Suprapubic skin (tissue), 4 donors: Measurements from ENCODE around the gene DZIP1. TPM values are rescaled to one million over a fixed set of nuclear protein-coding genes. Genes with fewer than 3 reads are reported as not detected.

ENCODE experiments used
- DNase-seq, 2 donors: peaks; one replicate each; pipeline ENCODE4 v3.0.0-alpha.2; 2019; ENCODE audit warnings: low spot score in 2 of 2
- H3K27ac ChIP-seq: fragments of 200-600 bp; sonication (generic); one replicate; pipeline ENCODE4 v1.5.1; 2019
- H3K27me3 ChIP-seq: fragments of 200-600 bp; sonication (generic); one replicate; pipeline ENCODE4 v1.5.1; 2019
- H3K36me3 ChIP-seq: fragments of 200-600 bp; sonication (generic); one replicate; pipeline ENCODE4 v1.5.1; 2019
- H3K4me1 ChIP-seq: fragments of 200-600 bp; sonication (generic); one replicate; pipeline ENCODE4 v1.5.1; 2019
- H3K4me3 ChIP-seq: fragments of 200-600 bp; sonication (generic); one replicate; pipeline ENCODE4 v1.5.1; 2019; ENCODE audit warnings: mild to moderate bottlenecking
- H3K9me3 ChIP-seq: fragments of 200-600 bp; sonication (generic); one replicate; pipeline ENCODE4 v1.5.1; 2019
- CTCF ChIP-seq, 2 donors: fragments of 200-600 bp in 1 of 2; fragments of 450-650 bp in 1 of 2; sonication (generic) in 1 of 2; IDR thresholded peaks; one replicate each; pipeline ENCODE4 v1.5.1; 2016 to 2019; ENCODE audit warnings: antibody characterized with exemption in 2 of 2, mild to moderate bottlenecking in 1 of 2, moderate library complexity in 1 of 2
- EP300 ChIP-seq: sonication (generic); formaldehyde crosslinking; IDR thresholded peaks from one replicate; pipeline ENCODE4 v1.6.1; 2017; ENCODE audit warnings: antibody characterized with exemption
- POLR2A ChIP-seq, 2 donors: fragments of 450-650 bp; IDR thresholded peaks; one replicate each; pipeline ENCODE4 v1.6.1; 2017; ENCODE audit warnings: antibody characterized with exemption in 2 of 2, mild to moderate bottlenecking in 2 of 2, moderate library complexity in 2 of 2
- POLR2AphosphoS5 ChIP-seq, 3 donors: sonication (generic); formaldehyde crosslinking; IDR thresholded peaks; one replicate each; pipeline ENCODE4 v1.6.1; 2017; ENCODE audit warnings: antibody characterized with exemption in 3 of 3
- WGBS: methylation state at CpG from one replicate; pipeline ENCODE4 v1.1.5; 2018; 5-methylcytosine and 5-hydroxymethylcytosine counted together
- total RNA-seq, 4 donors: library from RNA; depleted of rRNA; stranded (reverse); fragments of >200 nt; gene quantifications; one replicate each; pipeline ENCODE4 v1.1.0, GENCODE V29; 2016

Gene DZIP1
- total RNA-seq, 4 donors from 2014 or later: 1.5 to 4.8 (median 3.4) TPM

GRCh38 chr13:95559100-95559499 is 85.4 kb downstream of the DZIP1 start:
- no peak for DNase-seq
- Histone ChIP-seq H3K4me3 (no peak overlapping the region), H3K27ac (no peak overlapping the region), H3K36me3 (no peaks in the 10 kb centered on the region), H3K4me1 (no peaks in the 10 kb centered on the region), H3K27me3 (peaks cover 12% of the 10 kb centered on the region), H3K9me3 (no peaks in the 10 kb centered on the region)
- 70% methylated on average over 6 of the region's 6 CpGs for WGBS
- TF ChIP-seq POLR2AphosphoS5 (IDR thresholded peaks at IDR 0.05) (no peak), POLR2A (IDR thresholded peaks at IDR 0.05) (no peak), EP300 (no peak), CTCF (IDR thresholded peaks at IDR 0.05) (no peak)

- H3K27me3 ChIP-seq: peaks cover 33% of the 10 kb centered on the region
- no peak overlapping the region for H3K27ac ChIP-seq
- DNase-seq: no peak
- no peak overlapping the region for H3K4me3 ChIP-seq
- H3K36me3 ChIP-seq: no peaks in the 10 kb centered on the region
- no peak for TF ChIP-seq CTCF (IDR thresholded peaks at IDR 0.05)
- H3K9me3 ChIP-seq: no peaks in the 10 kb centered on the region
- peaks cover 14% of the 10 kb centered on the region for H3K4me1 ChIP-seq
Observed at GRCh38 chr13:95557013-95557412, 87.5 kb downstream of the DZIP1 start.

GRCh38 chr13:95553581-95554385 is 90.7 kb downstream of the DZIP1 start:
- DNase-seq: no peak
- Histone ChIP-seq H3K9me3 (no peaks in the 10 kb centered on the region), H3K27me3 (peaks cover 52% of the 10 kb centered on the region), H3K36me3 (no peaks in the 10 kb centered on the region), H3K4me3 (peak overlapping the region; percentile 25), H3K4me1 (peaks cover 14% of the 10 kb centered on the region), H3K27ac (peak overlapping the region; percentile 62)
- WGBS: 41% methylated on average over 28 of the region's 29 CpGs
- TF ChIP-seq POLR2A (IDR thresholded peaks at IDR 0.05) (no peak), POLR2AphosphoS5 (IDR thresholded peaks at IDR 0.05) (no peak), EP300 (no peak), CTCF (IDR thresholded peaks at IDR 0.05) (no peak)

GRCh38 chr13:95552539-95553441 is 91.7 kb downstream of the DZIP1 start, which contains the start of gene CLDN10:
Gene CLDN10 (plus strand): TSS chr13:95552720. CDS start chr13:95552754, 34 bp downstream.
- no peaks in the 10 kb centered on the region for H3K36me3 ChIP-seq
- no peak for TF ChIP-seq EP300
- TF ChIP-seq POLR2A (IDR thresholded peaks at IDR 0.05): no peak
- no peak for TF ChIP-seq POLR2AphosphoS5 (IDR thresholded peaks at IDR 0.05)
- no peak for TF ChIP-seq CTCF (IDR thresholded peaks at IDR 0.05)
- peak within 1 kb of the TSS; percentile 25 for H3K4me3 ChIP-seq
- peak within 1 kb of the TSS; percentile 62 for H3K27ac ChIP-seq
- H3K9me3 ChIP-seq: no peaks in the 10 kb centered on the region
- H3K4me1 ChIP-seq: peaks cover 14% of the 10 kb centered on the region
- DNase-seq: peak in 1 of 2 donors; percentile 60
- peaks cover 55% of the 10 kb centered on the region for H3K27me3 ChIP-seq
- WGBS: 6% methylated on average over 18 of the region's 70 CpGs

- no peaks in the 10 kb centered on the region for H3K9me3 ChIP-seq
- peaks cover 52% of the 10 kb centered on the region for H3K27me3 ChIP-seq
- no peak for DNase-seq
- no peaks in the 10 kb centered on the region for H3K36me3 ChIP-seq
- no peak for TF ChIP-seq EP300
- TF ChIP-seq POLR2AphosphoS5 (IDR thresholded peaks at IDR 0.05): no peak
- TF ChIP-seq POLR2A (IDR thresholded peaks at IDR 0.05): no peak
- TF ChIP-seq CTCF (IDR thresholded peaks at IDR 0.05): no peak
- H3K27ac ChIP-seq: peak overlapping the region; percentile 62
- 14% methylated on average over 17 of the region's 17 CpGs for WGBS
- H3K4me3 ChIP-seq: peak overlapping the region; percentile 25
- H3K4me1 ChIP-seq: peaks cover 14% of the 10 kb centered on the region
Observed at GRCh38 chr13:95552208-95552538, 92.3 kb downstream of the DZIP1 start.
